Activated CD8-positive, alpha-beta T cell treated with anti-CD3 and anti-CD28 coated beads for 36 hours (primary cell): ENCODE measurements around the gene BTBD19. TPM values are rescaled to one million over a fixed set of nuclear protein-coding genes. Genes with fewer than 3 reads are reported as not detected.

Experiments used
- ATAC-seq: fragments of 200-7000 bp; cut with Tn5 transposase; one replicate; pipeline ENCODE4 v1.10.0; 2021; ENCODE audit warnings: mild to moderate bottlenecking, moderate library complexity
- CTCF ChIA-PET: fragments of 350-600 bp; sonication (Branson Sonifier 250); formaldehyde crosslinking; loops from one replicate; lab custom pipeline; 2021; ENCODE audit warnings: antibody characterized with exemption; lab: Charles Lee
- POLR2A ChIA-PET: fragments of 350-600 bp; sonication (Branson Sonifier 250); formaldehyde crosslinking; loops from one replicate; lab custom pipeline; 2021; ENCODE audit warnings: antibody characterized with exemption; lab: Charles Lee
- DNase-seq: peaks from one replicate; pipeline ENCODE4 v3.0.0-alpha.2; 2020
- H3K27ac Mint-ChIP-seq: one replicate; pipeline ENCODE4 v1.8.0; 2021; ENCODE audit warnings: mild to moderate bottlenecking, mixed read lengths
- H3K27me3 Mint-ChIP-seq: one replicate; pipeline ENCODE4 v1.8.0; 2021; ENCODE audit warnings: mixed read lengths
- H3K36me3 Mint-ChIP-seq: one replicate; pipeline ENCODE4 v1.8.0; 2021; ENCODE audit warnings: low read depth, mixed read lengths
- H3K4me1 Mint-ChIP-seq: one replicate; pipeline ENCODE4 v1.8.0; 2021; ENCODE audit warnings: low read depth, mixed read lengths
- H3K4me3 Mint-ChIP-seq: one replicate; pipeline ENCODE4 v1.8.0; 2021; ENCODE audit warnings: mild to moderate bottlenecking, moderate library complexity, mixed read lengths
- H3K9me3 Mint-ChIP-seq: one replicate; pipeline ENCODE4 v1.8.0; 2021; ENCODE audit warnings: mixed read lengths
- CTCF ChIP-seq: fragments of 200-600 bp; IDR thresholded peaks from one replicate; pipeline ENCODE4 v1.8.0; 2022; ENCODE audit warnings: antibody characterized with exemption, mild to moderate bottlenecking
- intact Hi-C: fragments of 100-400 bp; cut with micrococcal nuclease; formaldehyde crosslinking; loops from one replicate; pipeline ENCODE4 v1.10.0; 2022
- total RNA-seq, 2 experiments: library from RNA; stranded (reverse); gene quantifications; one replicate each; pipeline ENCODE4 v1.2.3, GENCODE V29; 2021

BTBD19 gene
- total RNA-seq, 2 experiments from 2014 or later, result 4.8 to 5.6 TPM

- CTCF ChIA-PET, result interaction anchor here (0.7 to 4.0 kb wide), 11 partner anchors 10 to 225 kb away, joined by 3 to 29 read pairs (median 5); partner anchors contain the start of genes BTBD19, HECTD3, PLK3 and RNU5D-1
- POLR2A ChIA-PET, result interaction anchor here (0.7 to 11.9 kb wide), 11 partner anchors 8 to 553 kb away, joined by 3 to 181 read pairs (median 32); partner anchors contain the start of genes BTBD19, DYNLT4, HECTD3 and PLK3
- no peak for ATAC-seq
- peaks cover 32% of the 10 kb centered on the region for H3K4me1 Mint-ChIP-seq
- TF ChIP-seq CTCF, result no peak
- H3K9me3 Mint-ChIP-seq, result no peaks in the 10 kb centered on the region
- intact Hi-C loops, result no loop called here
- H3K27me3 Mint-ChIP-seq, result no peaks in the 10 kb centered on the region
- H3K36me3 Mint-ChIP-seq, result peaks cover 6% of the 10 kb centered on the region
- peak overlapping the region; percentile 82 for H3K27ac Mint-ChIP-seq
- H3K4me3 Mint-ChIP-seq, result peak overlapping the region; percentile 65
- DNase-seq, result no peak
These were observed 21.4 kb upstream of the BTBD19 start for GRCh38 chr1:44786841-44787426.

- H3K36me3 Mint-ChIP-seq, result peaks cover 2% of the 10 kb centered on the region
- DNase-seq (no peak), ATAC-seq (no peak)
- TF ChIP-seq CTCF, result no peak
- no peaks in the 10 kb centered on the region for H3K9me3 Mint-ChIP-seq
- ChIA-PET POLR2A (interaction anchor here (1.1 to 11.9 kb wide), 12 partner anchors 9 to 224 kb away, joined by 4 to 181 read pairs (median 20); partner anchors contain the start of genes BTBD19, DYNLT4, HECTD3 and PLK3), CTCF (interaction anchor here (1.1 to 1.5 kb wide), 6 partner anchors 13 to 224 kb away, joined by 3 to 6 read pairs (median 5); partner anchors contain the start of genes HECTD3, PLK3 and UROD)
- H3K4me3 Mint-ChIP-seq, result no peak overlapping the region
- peaks cover 31% of the 10 kb centered on the region for H3K4me1 Mint-ChIP-seq
- no peak overlapping the region for H3K27ac Mint-ChIP-seq
- intact Hi-C loops, result no loop called here
- H3K27me3 Mint-ChIP-seq, result no peaks in the 10 kb centered on the region
These were observed 20.8 kb upstream of the BTBD19 start for GRCh38 chr1:44787506-44787905.

- no peaks in the 10 kb centered on the region for H3K9me3 Mint-ChIP-seq
- no peaks in the 10 kb centered on the region for H3K36me3 Mint-ChIP-seq
- no peak for ATAC-seq
- DNase-seq, result no peak
- H3K27me3 Mint-ChIP-seq, result no peaks in the 10 kb centered on the region
- H3K4me3 Mint-ChIP-seq, result no peak within 1 kb of the TSS
- TF ChIP-seq CTCF, result no peak
- CTCF ChIA-PET, result interaction anchor here (1.0 to 1.4 kb wide), 4 partner anchors 12 to 59 kb away, joined by 3 to 6 read pairs (median 4); partner anchors contain the start of genes PLK3 and RNU5D-1
- POLR2A ChIA-PET, result interaction anchor here (1.2 to 11.9 kb wide), 8 partner anchors 10 to 66 kb away, joined by 4 to 181 read pairs (median 46); partner anchors contain the start of genes BTBD19, DYNLT4, PLK3 and RNU5D-1
- H3K27ac Mint-ChIP-seq, result no peak within 1 kb of the TSS
- peaks cover 26% of the 10 kb centered on the region for H3K4me1 Mint-ChIP-seq
- intact Hi-C loops, result no loop called here
These were observed 20.0 kb upstream of the BTBD19 start, which contains the start of gene BEST4 for GRCh38 chr1:44788120-44788860. TSS of gene BEST4 (minus strand) at chr1:44788170. CDS start at chr1:44787705, 465 bp downstream.

GRCh38 chr1:44790968-44791801 is 17.1 kb upstream of the BTBD19 start:
- H3K27ac Mint-ChIP-seq, result no peak overlapping the region
- TF ChIP-seq CTCF, result no peak
- no peaks in the 10 kb centered on the region for H3K36me3 Mint-ChIP-seq
- ATAC-seq (no peak), DNase-seq (peak; percentile 0)
- peaks cover 4% of the 10 kb centered on the region for H3K4me1 Mint-ChIP-seq
- CTCF ChIA-PET, result interaction anchor here (0.6 to 1.6 kb wide), 7 partner anchors 9 to 60 kb away, joined by 3 to 15 read pairs (median 5); partner anchors contain the start of genes PLK3 and RNU5D-1
- no peaks in the 10 kb centered on the region for H3K27me3 Mint-ChIP-seq
- intact Hi-C loops, result no loop called here
- no peak overlapping the region for H3K4me3 Mint-ChIP-seq
- no peaks in the 10 kb centered on the region for H3K9me3 Mint-ChIP-seq
- POLR2A ChIA-PET, result interaction anchor here (0.6 to 11.9 kb wide), 10 partner anchors 13 to 744 kb away, joined by 3 to 181 read pairs (median 8); partner anchors contain the start of genes RNU5D-1, RPS8 and UROD
